ENCODE data around the gene FAM163B.

The FAM163B gene

DNA sequence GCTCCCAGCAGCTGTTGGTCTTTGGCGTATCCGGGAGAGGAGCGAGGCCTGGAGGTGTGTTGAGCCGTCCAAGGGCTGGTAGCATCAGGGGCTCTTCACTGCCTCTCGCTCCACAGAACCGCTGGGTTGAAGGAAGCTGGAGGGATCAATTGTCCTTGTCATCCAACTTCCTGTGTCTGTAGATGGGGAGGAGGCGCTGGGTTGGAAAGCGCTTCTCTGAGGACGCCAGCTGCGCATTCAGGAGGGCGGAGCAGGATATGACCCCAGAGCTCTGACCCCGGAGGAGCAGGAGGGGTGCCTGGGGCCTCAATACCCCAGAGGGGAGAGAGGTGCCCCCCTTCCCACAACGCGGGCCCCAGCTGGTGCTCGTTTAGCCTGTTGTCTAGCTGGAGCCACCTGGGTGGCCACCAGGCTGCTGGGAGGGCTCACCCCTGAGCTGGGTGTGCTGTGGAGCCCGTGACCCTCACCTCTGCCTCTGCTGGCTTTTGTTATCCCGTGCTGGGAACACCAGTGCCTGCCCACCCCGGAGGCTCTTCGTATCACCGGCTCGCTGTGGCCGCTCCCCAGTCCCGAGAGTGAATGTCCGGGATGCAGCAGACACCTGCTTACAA is 25.0 kb upstream of the FAM163B start:
- no peak for DNase-seq (ENCODE audit: extremely low read depth, insufficient read length)

DNA sequence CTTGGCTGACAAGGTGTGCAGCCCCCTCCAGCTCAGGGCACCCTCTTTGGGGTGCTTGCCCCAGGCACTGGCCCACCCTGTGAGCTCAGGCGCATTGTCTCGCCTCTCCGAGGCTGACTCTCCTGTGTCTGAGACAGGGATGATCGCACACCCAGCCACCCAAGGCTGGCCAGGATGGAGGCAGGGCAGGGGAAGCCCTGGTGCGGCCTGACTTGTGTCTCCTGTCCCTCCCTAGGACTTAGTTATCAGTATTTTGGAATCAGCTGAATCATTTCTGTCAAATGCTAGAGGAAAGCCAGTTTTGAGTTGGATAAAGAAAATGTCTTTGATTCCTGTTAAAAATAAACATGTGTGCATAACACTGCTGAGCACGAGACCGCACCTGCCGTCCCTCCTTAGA is 24.5 kb upstream of the FAM163B start:
- TF ChIP-seq, protein P1, sequence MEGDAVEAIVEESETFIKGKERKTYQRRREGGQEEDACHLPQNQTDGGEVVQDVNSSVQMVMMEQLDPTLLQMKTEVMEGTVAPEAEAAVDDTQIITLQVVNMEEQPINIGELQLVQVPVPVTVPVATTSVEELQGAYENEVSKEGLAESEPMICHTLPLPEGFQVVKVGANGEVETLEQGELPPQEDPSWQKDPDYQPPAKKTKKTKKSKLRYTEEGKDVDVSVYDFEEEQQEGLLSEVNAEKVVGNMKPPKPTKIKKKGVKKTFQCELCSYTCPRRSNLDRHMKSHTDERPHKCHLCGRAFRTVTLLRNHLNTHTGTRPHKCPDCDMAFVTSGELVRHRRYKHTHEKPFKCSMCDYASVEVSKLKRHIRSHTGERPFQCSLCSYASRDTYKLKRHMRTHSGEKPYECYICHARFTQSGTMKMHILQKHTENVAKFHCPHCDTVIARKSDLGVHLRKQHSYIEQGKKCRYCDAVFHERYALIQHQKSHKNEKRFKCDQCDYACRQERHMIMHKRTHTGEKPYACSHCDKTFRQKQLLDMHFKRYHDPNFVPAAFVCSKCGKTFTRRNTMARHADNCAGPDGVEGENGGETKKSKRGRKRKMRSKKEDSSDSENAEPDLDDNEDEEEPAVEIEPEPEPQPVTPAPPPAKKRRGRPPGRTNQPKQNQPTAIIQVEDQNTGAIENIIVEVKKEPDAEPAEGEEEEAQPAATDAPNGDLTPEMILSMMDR (IDR thresholded peaks at IDR 0.05; ENCODE audit: insufficient read depth, low read length, poor library complexity, severe bottlenecking): no peak
- no peak overlapping the region for H3K4me3 ChIP-seq (replicated peaks; ENCODE audit: low read depth, low read length)
- DNase-seq (ENCODE audit: extremely low read depth, insufficient read length): no peak
- H3K27me3 ChIP-seq (replicated peaks; ENCODE audit: control insufficient read depth, insufficient read depth, low read length): peaks cover 3% of the 10 kb centered on the region; the same call in 1 of the 2 replicates
- H3K36me3 ChIP-seq (ENCODE audit: control insufficient read depth, insufficient read depth, low read length): no peaks in the 10 kb centered on the region

More for the DNA sequence above, 25.0 kb upstream of the FAM163B start:
- Histone ChIP-seq H3K27me3 (replicated peaks; ENCODE audit: control insufficient read depth, insufficient read depth, low read length) (peaks cover 3% of the 10 kb centered on the region; the same call in 1 of the 2 replicates), H3K4me3 (replicated peaks; ENCODE audit: low read depth, low read length) (no peak overlapping the region), H3K36me3 (ENCODE audit: control insufficient read depth, insufficient read depth, low read length) (no peaks in the 10 kb centered on the region)
- TF ChIP-seq, protein P1 (IDR thresholded peaks at IDR 0.05; ENCODE audit: insufficient read depth, low read length, poor library complexity, severe bottlenecking): no peak

- Histone ChIP-seq H3K4me3 (replicated peaks; ENCODE audit: low read depth, low read length) (no peak overlapping the region), H3K36me3 (ENCODE audit: control insufficient read depth, insufficient read depth, low read length) (no peaks in the 10 kb centered on the region), H3K27me3 (replicated peaks; ENCODE audit: control insufficient read depth, insufficient read depth, low read length) (peaks cover 3% of the 10 kb centered on the region; the same call in 1 of the 2 replicates)
- no peak for DNase-seq (ENCODE audit: extremely low read depth, insufficient read length)
- TF ChIP-seq, protein P1 (IDR thresholded peaks at IDR 0.05; ENCODE audit: insufficient read depth, low read length, poor library complexity, severe bottlenecking): no peak
Observed at GRCh38 chr9:133632806-133633680, 23.9 kb upstream of the FAM163B start.

GRCh38 chr9:133631111-133631510 is 21.9 kb upstream of the FAM163B start:
- Histone ChIP-seq H3K36me3 (ENCODE audit: control insufficient read depth, insufficient read depth, low read length) (no peaks in the 10 kb centered on the region), H3K4me3 (replicated peaks; ENCODE audit: low read depth, low read length) (no peak overlapping the region), H3K27me3 (replicated peaks; ENCODE audit: control insufficient read depth, insufficient read depth, low read length) (peaks cover 3% of the 10 kb centered on the region; the same call in 1 of the 2 replicates)
- TF ChIP-seq, protein P1 (IDR thresholded peaks at IDR 0.05; ENCODE audit: insufficient read depth, low read length, poor library complexity, severe bottlenecking): no peak
- DNase-seq (ENCODE audit: extremely low read depth, insufficient read length): no peak

- peaks cover 1% of the 10 kb centered on the region; the same call in 1 of the 2 replicates for H3K27me3 ChIP-seq (replicated peaks; ENCODE audit: control insufficient read depth, insufficient read depth, low read length)
- H3K36me3 ChIP-seq (ENCODE audit: control insufficient read depth, insufficient read depth, low read length): no peaks in the 10 kb centered on the region
- TF ChIP-seq, protein P1 (IDR thresholded peaks at IDR 0.05; ENCODE audit: insufficient read depth, low read length, poor library complexity, severe bottlenecking): no peak
Observed at GRCh38 chr9:133629221-133630110, 20.3 kb upstream of the FAM163B start.

More at GRCh38 chr9:133629221-133630110, 20.3 kb upstream of the FAM163B start:
- no peak for DNase-seq (ENCODE audit: extremely low read depth, insufficient read length)
- H3K4me3 ChIP-seq (replicated peaks; ENCODE audit: low read depth, low read length): no peak overlapping the region
